HUES48 (cell line): ENCODE results near the gene IL1R2.

Experiments
- H3K27ac ChIP-seq: one replicate; pipeline ENCODE4 v1.7.0; 2013; ENCODE audit warnings: low read depth, low read length, inconsistent platforms
- H3K27me3 ChIP-seq: 2 replicates; pipeline ENCODE4 v1.6.1; 2013; ENCODE audit warnings: mild to moderate bottlenecking, low read length; ENCODE audit not compliant: control insufficient read depth, insufficient read depth
- H3K36me3 ChIP-seq: 2 replicates; pipeline ENCODE4 v1.6.1; 2013; ENCODE audit warnings: low read length; ENCODE audit not compliant: control insufficient read depth, insufficient read depth
- H3K4me1 ChIP-seq: 2 replicates; pipeline ENCODE4 v1.6.1; 2013; ENCODE audit warnings: mild to moderate bottlenecking, low read length; ENCODE audit not compliant: control insufficient read depth, insufficient read depth
- H3K4me3 ChIP-seq: 2 replicates; pipeline ENCODE4 v1.5.1; 2013; ENCODE audit warnings: mild to moderate bottlenecking, low read depth, low read length
- H3K9ac ChIP-seq: 2 replicates; pipeline ENCODE4 v1.6.1; 2013; ENCODE audit warnings: mild to moderate bottlenecking, low read depth, low read length, moderate library complexity
- H3K9me3 ChIP-seq: 2 replicates; pipeline ENCODE4 v1.6.1; 2013; ENCODE audit warnings: low read length; ENCODE audit not compliant: control insufficient read depth, insufficient read depth

The IL1R2 gene

DNA sequence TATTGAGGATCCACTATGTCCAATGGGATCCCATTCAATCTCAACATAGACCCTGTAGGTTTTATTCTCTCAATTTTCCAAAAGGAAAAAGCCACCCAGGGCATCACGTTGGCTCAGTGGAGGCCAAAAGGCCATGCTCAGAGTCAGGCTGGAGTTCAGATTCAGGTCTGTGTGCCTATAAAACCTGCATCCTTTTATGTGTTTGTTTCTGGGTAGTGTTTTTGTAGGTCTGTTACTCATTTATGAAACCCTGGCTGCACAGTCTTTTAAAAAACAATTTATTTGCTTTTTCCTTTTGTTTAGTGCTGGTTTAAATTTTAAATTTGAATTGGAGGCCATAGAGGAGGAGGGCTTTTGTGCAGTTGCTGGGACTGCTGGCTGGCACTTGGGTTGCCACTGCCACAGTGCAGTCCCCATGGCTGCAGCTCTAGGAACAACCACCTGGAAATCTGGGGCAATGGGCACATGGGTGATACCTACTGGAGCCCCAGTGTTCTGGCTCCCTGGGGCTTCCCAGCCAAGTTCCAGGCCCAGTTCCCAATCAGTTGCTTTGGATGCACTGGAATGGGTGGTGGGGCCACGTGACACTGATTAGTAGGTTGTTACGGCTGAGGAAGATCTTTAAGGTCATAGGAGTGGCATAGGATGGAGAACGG, 31.3 kb downstream of the IL1R2 start:
- Histone ChIP-seq H3K4me3 (no peak overlapping the region), H3K4me1 (peaks cover 2% of the 10 kb centered on the region; the same call in 1 of the 2 replicates), H3K27ac (no peak overlapping the region), H3K27me3 (no peaks in the 10 kb centered on the region), H3K9ac (no peak overlapping the region), H3K9me3 (no peaks in the 10 kb centered on the region), H3K36me3 (no peaks in the 10 kb centered on the region)

- Histone ChIP-seq H3K4me1 (peaks cover 2% of the 10 kb centered on the region; the same call in 1 of the 2 replicates), H3K27ac (no peak overlapping the region), H3K4me3 (no peak overlapping the region), H3K9me3 (no peaks in the 10 kb centered on the region), H3K27me3 (no peaks in the 10 kb centered on the region), H3K9ac (no peak overlapping the region), H3K36me3 (no peaks in the 10 kb centered on the region)
These were observed 32.6 kb downstream of the IL1R2 start for GRCh38 chr2:102024410-102024809.

DNA sequence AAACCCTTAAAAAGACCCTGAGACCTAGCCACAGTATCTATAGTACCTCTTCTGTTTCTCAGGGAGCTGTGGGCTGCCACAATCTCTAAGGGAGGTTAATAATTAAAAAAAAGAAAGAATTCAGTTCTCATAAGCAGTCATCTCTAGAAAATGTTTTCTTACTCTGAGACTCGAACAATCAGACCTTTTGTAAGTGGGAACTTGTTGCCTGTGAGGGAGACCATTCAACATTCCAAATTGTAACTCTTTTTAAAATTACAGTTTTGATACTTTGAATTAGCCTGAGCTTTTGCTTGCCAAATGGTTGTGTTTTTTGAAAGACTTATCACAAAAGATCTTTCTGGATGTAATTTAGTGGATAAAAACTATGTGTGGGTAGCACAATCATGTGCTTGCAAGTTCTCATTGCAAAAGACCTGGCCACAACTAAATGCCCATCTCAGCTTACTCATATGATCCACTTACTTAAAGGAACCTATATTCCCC, 33.3 kb downstream of the IL1R2 start:
- Histone ChIP-seq H3K9ac (no peak overlapping the region), H3K27me3 (no peaks in the 10 kb centered on the region), H3K4me3 (no peak overlapping the region), H3K4me1 (peaks cover 2% of the 10 kb centered on the region; the same call in 1 of the 2 replicates), H3K9me3 (no peaks in the 10 kb centered on the region), H3K36me3 (no peaks in the 10 kb centered on the region), H3K27ac (no peak overlapping the region)

DNA sequence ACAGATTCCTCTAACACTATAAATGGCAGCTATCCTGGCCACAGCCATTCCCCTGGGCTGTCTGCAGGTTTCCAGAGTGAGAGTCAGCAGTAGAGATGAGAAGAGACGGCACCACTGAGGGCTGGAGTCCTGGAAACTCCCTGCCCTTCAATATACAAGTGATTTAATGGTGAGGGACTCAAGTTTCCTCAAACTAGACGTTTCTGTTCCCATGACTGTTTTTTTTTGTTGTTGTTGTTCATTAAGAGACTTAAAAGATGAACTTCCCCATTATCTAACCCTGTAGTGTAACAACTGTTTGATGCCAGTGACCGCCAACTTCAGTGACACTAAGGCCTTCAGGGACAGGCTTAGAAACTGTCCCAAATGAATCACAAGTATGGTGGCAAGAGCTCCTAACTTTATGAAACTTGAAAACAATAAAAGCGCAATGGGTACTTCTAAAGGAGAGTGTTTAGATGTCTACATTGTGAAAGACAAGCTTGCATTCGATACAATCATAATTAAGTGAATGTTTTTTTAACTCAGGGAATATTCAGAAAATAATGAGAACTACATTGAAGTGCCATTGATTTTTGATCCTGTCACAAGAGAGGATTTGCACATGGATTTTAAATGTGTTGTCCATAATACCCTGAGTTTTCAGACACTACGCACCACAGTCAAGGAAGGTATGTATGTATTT, 34.0 kb downstream of the IL1R2 start:
- H3K9me3 ChIP-seq = no peaks in the 10 kb centered on the region
- H3K27me3 ChIP-seq = no peaks in the 10 kb centered on the region
- H3K27ac ChIP-seq = no peak overlapping the region
- H3K4me1 ChIP-seq = peaks cover 2% of the 10 kb centered on the region; the same call in 1 of the 2 replicates
- no peak overlapping the region for H3K4me3 ChIP-seq
- no peaks in the 10 kb centered on the region for H3K36me3 ChIP-seq
- H3K9ac ChIP-seq = no peak overlapping the region

DNA sequence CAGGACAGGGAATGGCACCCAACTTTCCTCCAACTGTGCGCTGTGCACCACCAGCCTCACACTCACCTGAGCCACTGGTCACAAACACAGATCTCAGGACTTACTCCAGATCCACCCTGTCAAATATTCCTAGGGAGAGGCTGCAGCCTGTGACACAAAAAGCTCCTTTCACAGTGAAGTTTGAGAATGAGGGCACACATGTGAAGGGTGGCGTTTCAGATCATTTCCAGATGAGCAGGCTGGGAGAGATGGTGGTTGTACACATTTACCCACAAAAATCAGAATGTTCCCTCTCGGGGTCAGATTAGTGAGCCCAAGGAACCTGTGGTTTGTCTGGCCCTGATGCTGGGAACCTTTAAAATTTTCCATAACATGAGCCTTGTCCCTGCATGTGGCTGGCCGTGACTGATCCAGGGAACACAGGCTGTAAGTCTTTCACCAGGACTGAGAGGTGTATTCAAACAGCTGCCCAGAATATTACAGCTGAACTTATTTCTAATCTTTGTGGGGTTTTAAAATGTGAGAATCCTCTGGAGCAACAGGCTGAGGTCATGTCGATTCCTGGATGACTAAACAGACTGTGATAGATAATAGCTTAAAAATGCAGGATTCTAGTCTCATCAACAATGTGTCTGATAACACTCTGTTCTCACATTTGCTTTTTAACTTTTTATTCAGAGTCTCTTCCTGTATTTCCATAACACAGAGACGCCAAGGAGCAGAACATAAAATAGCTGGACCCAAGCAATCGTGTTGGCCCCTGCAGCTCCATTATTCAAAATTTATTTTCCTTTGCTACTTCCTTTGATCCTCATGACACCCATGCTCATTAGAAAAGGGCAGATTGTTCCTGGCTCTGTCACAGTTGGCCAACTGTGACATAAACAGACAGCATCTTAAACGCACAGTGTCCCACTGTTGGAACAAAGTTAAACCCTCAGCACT, 35.5 kb downstream of the IL1R2 start:
- Histone ChIP-seq H3K4me1 (no peaks in the 10 kb centered on the region), H3K36me3 (no peaks in the 10 kb centered on the region), H3K9me3 (no peaks in the 10 kb centered on the region), H3K4me3 (no peak overlapping the region), H3K27ac (no peak overlapping the region), H3K27me3 (no peaks in the 10 kb centered on the region), H3K9ac (no peak overlapping the region)

GRCh38 chr2:102028470-102028869, 36.7 kb downstream of the IL1R2 start:
- Histone ChIP-seq H3K9me3 (no peaks in the 10 kb centered on the region), H3K36me3 (no peaks in the 10 kb centered on the region), H3K4me1 (no peaks in the 10 kb centered on the region), H3K4me3 (no peak overlapping the region), H3K9ac (no peak overlapping the region), H3K27ac (no peak overlapping the region), H3K27me3 (no peaks in the 10 kb centered on the region)

DNA sequence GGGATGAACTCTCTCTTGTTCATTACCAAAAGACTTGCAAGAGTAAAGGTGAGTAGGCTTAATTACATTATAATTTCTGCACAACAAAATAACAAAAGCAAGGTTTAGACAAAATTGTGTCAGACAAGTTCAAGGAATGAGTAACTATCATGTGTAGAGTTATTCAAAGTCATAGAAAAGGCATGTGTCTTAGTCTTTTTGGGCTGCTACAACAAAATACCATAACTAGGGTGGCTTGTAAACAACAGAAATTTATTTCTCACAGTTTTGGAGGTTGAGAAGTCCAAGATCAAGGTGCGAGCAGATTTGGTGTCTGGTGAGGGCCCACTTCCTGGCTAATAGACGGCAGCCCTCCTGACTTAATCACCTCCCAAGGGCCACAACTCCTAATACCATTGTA, 37.6 kb downstream of the IL1R2 start:
- Histone ChIP-seq H3K36me3 (no peaks in the 10 kb centered on the region), H3K27ac (no peak overlapping the region), H3K4me3 (no peak overlapping the region), H3K27me3 (no peaks in the 10 kb centered on the region), H3K4me1 (no peaks in the 10 kb centered on the region), H3K9ac (no peak overlapping the region), H3K9me3 (no peaks in the 10 kb centered on the region)

DNA sequence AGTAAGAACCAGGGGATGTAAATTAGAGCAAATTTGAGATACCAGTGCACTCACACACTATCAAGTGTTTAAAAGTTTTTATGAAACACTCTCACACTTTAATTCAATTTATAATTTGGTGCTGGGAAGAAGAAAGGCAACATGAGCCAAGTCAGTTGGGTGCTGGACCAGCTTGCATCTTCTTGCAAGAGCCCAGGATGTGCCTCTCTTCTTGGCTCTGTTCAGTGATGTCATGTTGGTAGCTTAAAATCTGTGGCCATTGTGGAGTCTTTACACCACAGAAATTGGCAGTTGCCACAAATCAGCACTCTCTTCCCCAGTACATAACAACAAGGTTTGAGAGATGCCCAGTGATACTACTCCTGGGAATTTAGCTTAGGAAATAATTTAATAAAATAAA, 38.2 kb downstream of the IL1R2 start:
- no peaks in the 10 kb centered on the region for H3K9me3 ChIP-seq
- no peaks in the 10 kb centered on the region for H3K4me1 ChIP-seq
- no peak overlapping the region for H3K4me3 ChIP-seq
- H3K36me3 ChIP-seq = no peaks in the 10 kb centered on the region
- H3K27ac ChIP-seq = no peak overlapping the region
- no peak overlapping the region for H3K9ac ChIP-seq
- H3K27me3 ChIP-seq = no peaks in the 10 kb centered on the region

- Histone ChIP-seq H3K27ac (no peak overlapping the region), H3K4me3 (no peak overlapping the region), H3K27me3 (no peaks in the 10 kb centered on the region), H3K36me3 (no peaks in the 10 kb centered on the region), H3K9me3 (no peaks in the 10 kb centered on the region), H3K9ac (no peak overlapping the region), H3K4me1 (no peaks in the 10 kb centered on the region)
These were observed 38.7 kb downstream of the IL1R2 start for GRCh38 chr2:102030502-102030854.

DNA sequence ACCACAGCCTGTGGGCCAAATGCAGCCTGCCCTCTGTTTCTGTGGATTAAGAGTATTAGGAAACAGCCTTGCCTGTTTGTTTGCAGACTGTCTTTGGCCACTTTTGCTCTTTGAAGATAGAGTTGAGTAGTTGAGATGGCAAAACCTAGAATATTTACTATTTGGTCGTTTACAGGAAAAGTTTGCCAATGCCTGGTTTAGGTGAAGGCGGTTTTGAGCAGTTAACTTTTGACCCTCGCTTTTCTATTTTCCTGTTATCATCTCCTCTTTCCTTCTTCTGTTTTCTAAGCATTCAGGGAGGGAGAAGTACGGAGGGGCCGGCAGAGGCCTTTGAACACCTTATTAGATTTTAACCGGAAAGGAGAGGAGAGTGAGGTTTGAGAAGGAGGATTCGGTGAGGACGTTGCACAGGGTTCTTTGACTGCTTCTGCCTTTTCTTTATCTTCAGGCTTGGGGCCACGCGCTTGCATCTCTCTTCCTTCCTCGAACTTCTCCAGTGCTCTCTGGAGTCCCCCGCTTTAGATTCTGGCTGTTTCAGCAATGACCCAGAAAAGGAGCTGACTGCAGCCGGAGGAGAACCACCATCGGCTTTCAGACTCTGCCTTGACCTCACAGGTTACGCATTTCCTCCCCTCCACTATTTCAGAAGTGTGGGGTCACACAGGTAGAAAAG, 39.2 kb downstream of the IL1R2 start:
- H3K9me3 ChIP-seq = no peaks in the 10 kb centered on the region
- H3K4me3 ChIP-seq = no peak overlapping the region
- H3K27ac ChIP-seq = no peak overlapping the region
- H3K27me3 ChIP-seq = no peaks in the 10 kb centered on the region
- H3K4me1 ChIP-seq = no peaks in the 10 kb centered on the region
- H3K36me3 ChIP-seq = no peaks in the 10 kb centered on the region
- H3K9ac ChIP-seq = no peak overlapping the region
